Esophagus squamous epithelium (tissue), 5 donors: ENCODE results near the gene ARHGEF37. TPM values are rescaled to one million over a fixed set of nuclear protein-coding genes. Genes with fewer than 3 reads are reported as not detected.

Experiments
- DNase-seq: peaks from one replicate; lab custom pipeline; 2025; lab: John Stamatoyannopoulos, UW
- H3K27ac ChIP-seq, 4 donors: fragments of 200-600 bp; sonication (generic); one replicate each; pipeline ENCODE4 v1.5.1; 2016 to 2019; ENCODE audit warnings: mild to moderate bottlenecking in 1 of 4
- H3K27me3 ChIP-seq, 4 donors: fragments of 200-600 bp; sonication (generic); 1 replicate in 3 of 4; 2 replicates in 1 of 4; pipeline versions ENCODE4 v1.5.1 to v1.6.0; 2017 to 2021; ENCODE audit warnings: antibody characterized with exemption in 1 of 4
- H3K36me3 ChIP-seq, 3 donors: fragments of 200-600 bp; sonication (generic); one replicate each; pipeline ENCODE4 v1.5.1; 2016 to 2019
- H3K4me1 ChIP-seq, 3 donors: fragments of 200-600 bp; sonication (generic); one replicate each; pipeline ENCODE4 v1.5.1; 2017 to 2019
- H3K4me3 ChIP-seq, 4 donors: fragments of 200-600 bp; sonication (generic); 1 replicate in 3 of 4; 2 replicates in 1 of 4; pipeline ENCODE4 v1.5.1; 2016 to 2019; ENCODE audit warnings: mild to moderate bottlenecking in 2 of 4, moderate library complexity in 1 of 4
- H3K9me3 ChIP-seq, 3 donors: fragments of 200-600 bp; sonication (generic); one replicate each; pipeline ENCODE4 v1.5.1; 2016 to 2019
- CTCF ChIP-seq, 6 experiments: fragments of 450-650 bp in 4 of 6; fragments of 200-600 bp in 2 of 6; sonication (generic) in 2 of 6; IDR thresholded peaks; one replicate each; pipeline ENCODE4 v1.5.1; 2016 to 2019; ENCODE audit warnings: antibody characterized with exemption in 6 of 6, mild to moderate bottlenecking in 4 of 6, moderate library complexity in 4 of 6
- POLR2A ChIP-seq, 4 donors: fragments of 450-650 bp; IDR thresholded peaks; one replicate each; pipeline ENCODE4 v1.6.1; 2017; ENCODE audit warnings: antibody characterized with exemption in 4 of 4, mild to moderate bottlenecking in 4 of 4, moderate library complexity in 3 of 4
- WGBS, 2 donors: methylation state at CpG; one replicate each; pipeline ENCODE4 v1.1.5; 2018; 5-methylcytosine and 5-hydroxymethylcytosine counted together
- intact Hi-C: fragments of 100-400 bp; cut with DNase I; formaldehyde crosslinking; loops from one replicate; pipeline ENCODE4 v1.15.0; 2022
- total RNA-seq, 4 donors: library from RNA; depleted of rRNA; stranded (reverse); fragments of >200 nt; gene quantifications; one replicate each; pipeline ENCODE4 v1.1.0, GENCODE V29; 2016
- donor health status: DM: yes; HTN: yes; CAD: no.

ARHGEF37 gene
- total RNA-seq, 4 donors from 2014 or later = 14.5 to 29.3 (median 18.0) TPM

- no peak for DNase-seq
- peaks cover 0 to 3% (median 0%) of the 10 kb centered on the region in 3 donors for H3K9me3 ChIP-seq
- H3K27me3 ChIP-seq = no peaks in the 10 kb centered on the region
- H3K4me3 ChIP-seq = no peak overlapping the region
- TF ChIP-seq POLR2A (IDR thresholded peaks at IDR 0.05) (no peak), CTCF (IDR thresholded peaks at IDR 0.05) (no peak)
- peaks cover 21 to 68% (median 24%) of the 10 kb centered on the region in 3 donors for H3K4me1 ChIP-seq
- intact Hi-C loops = no loop called here
- peak overlapping the region; percentile 78 to 92 (median 86) for H3K27ac ChIP-seq
- peaks cover 6 to 46% (median 7%) of the 10 kb centered on the region in 3 donors for H3K36me3 ChIP-seq
- 54 to 62% methylated on average over 5 of the region's 5 CpGs for WGBS, 2 donors
These were observed 24.2 kb downstream of the ARHGEF37 start for GRCh38 chr5:149605354-149605997.

- no peak for TF ChIP-seq CTCF (IDR thresholded peaks at IDR 0.05)
- no peak for TF ChIP-seq POLR2A (IDR thresholded peaks at IDR 0.05)
- H3K9me3 ChIP-seq = peaks cover 0 to 3% (median 0%) of the 10 kb centered on the region in 3 donors
- peak overlapping the region; percentile 78 to 92 (median 86) for H3K27ac ChIP-seq
- intact Hi-C loops = no loop called here
- 52 to 53% methylated on average over 8 to 9 of the region's 11 CpGs for WGBS, 2 donors
- H3K4me3 ChIP-seq = no peak overlapping the region
- DNase-seq = no peak
- H3K36me3 ChIP-seq = peaks cover 6 to 46% (median 14%) of the 10 kb centered on the region in 3 donors
- H3K27me3 ChIP-seq = no peaks in the 10 kb centered on the region
- peaks cover 21 to 73% (median 24%) of the 10 kb centered on the region in 3 donors for H3K4me1 ChIP-seq
These were observed 24.9 kb downstream of the ARHGEF37 start for GRCh38 chr5:149605998-149606724.

- WGBS, 2 donors = 75 to 80% methylated on average over 4 of the region's 4 CpGs
- no peak overlapping the region for H3K4me3 ChIP-seq
- H3K36me3 ChIP-seq = peaks cover 6 to 51% (median 24%) of the 10 kb centered on the region in 3 donors
- H3K27me3 ChIP-seq = no peaks in the 10 kb centered on the region
- H3K9me3 ChIP-seq = peaks cover 0 to 3% (median 0%) of the 10 kb centered on the region in 3 donors
- peaks cover 13 to 70% (median 24%) of the 10 kb centered on the region in 3 donors for H3K4me1 ChIP-seq
- DNase-seq = no peak
- no peak for TF ChIP-seq CTCF (IDR thresholded peaks at IDR 0.05)
- no peak for TF ChIP-seq POLR2A (IDR thresholded peaks at IDR 0.05)
- intact Hi-C loops = no loop called here
- H3K27ac ChIP-seq = peak overlapping the region; percentile 78 to 92 (median 82)
These were observed 27.7 kb downstream of the ARHGEF37 start for GRCh38 chr5:149608936-149609545.

GRCh38 chr5:149609640-149610219, 28.4 kb downstream of the ARHGEF37 start:
- peaks cover 12 to 70% (median 24%) of the 10 kb centered on the region in 3 donors for H3K4me1 ChIP-seq
- DNase-seq = no peak
- peaks cover 6 to 54% (median 24%) of the 10 kb centered on the region in 3 donors for H3K36me3 ChIP-seq
- no peak overlapping the region for H3K4me3 ChIP-seq
- peak overlapping the region; percentile 78 to 92 (median 82) for H3K27ac ChIP-seq
- TF ChIP-seq CTCF (IDR thresholded peaks at IDR 0.05) (no peak), POLR2A (IDR thresholded peaks at IDR 0.05) (no peak)
- H3K27me3 ChIP-seq = no peaks in the 10 kb centered on the region
- peaks cover 0 to 3% (median 0%) of the 10 kb centered on the region in 3 donors for H3K9me3 ChIP-seq
- intact Hi-C loops = no loop called here
- WGBS, 2 donors = 69 to 94% methylated on average over 6 to 10 of the region's 14 CpGs
